HG03439 (cell line): ENCODE data around the gene DHTKD1.
"Not testable (repeated sequence)": the region's sequence is repeated elsewhere in the genome, so short reads cannot be mapped to it uniquely, and the experiment has no call there.

Experiments
- ATAC-seq: cut with Tn5 transposase; IDR thresholded peaks from one replicate; pipeline ENCODE4 v1.9.1; 2021; ENCODE audit warnings: mild to moderate bottlenecking, moderate library complexity; ENCODE audit not compliant: unreplicated experiment

Gene DHTKD1

DNA sequence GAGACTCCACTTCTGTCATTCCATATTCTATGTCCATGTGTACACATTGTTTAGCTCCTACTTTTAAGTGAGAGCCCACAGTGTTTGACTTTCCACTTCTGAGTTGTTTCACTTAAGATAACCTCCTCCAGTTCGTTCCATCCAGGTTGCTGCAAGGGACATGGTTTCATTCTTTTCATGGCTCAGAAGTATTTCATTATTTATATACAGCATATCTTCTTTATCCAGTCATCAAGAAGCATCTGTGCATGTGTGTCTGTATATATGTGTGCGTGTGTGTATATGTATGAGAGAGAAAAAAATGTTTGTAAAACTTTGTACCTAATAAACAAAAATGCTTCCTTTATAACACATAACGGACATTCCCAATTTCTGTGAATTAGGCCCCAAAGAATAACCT, 66.9 kb downstream of the DHTKD1 start:
- no peak for ATAC-seq

DNA sequence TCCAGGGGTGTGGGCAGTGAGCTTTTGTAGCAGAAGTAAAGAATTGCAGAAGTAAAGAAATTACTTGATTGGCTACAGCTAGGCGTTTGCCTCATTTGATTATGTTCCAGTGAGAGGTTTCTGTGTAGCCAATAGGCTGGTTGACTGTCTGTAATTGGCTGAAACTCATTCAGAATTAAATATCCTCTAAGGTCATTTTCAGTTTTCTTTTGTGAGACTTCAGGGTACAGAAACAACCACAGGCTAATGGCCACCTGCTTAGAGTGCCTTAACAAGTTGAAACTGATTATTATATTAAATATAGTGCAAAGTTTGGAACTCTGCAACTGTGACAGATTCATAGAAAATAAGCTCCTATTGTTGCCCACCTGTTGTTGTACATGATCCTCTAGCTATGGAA, 71.3 kb downstream of the DHTKD1 start:
- no peak for ATAC-seq

DNA sequence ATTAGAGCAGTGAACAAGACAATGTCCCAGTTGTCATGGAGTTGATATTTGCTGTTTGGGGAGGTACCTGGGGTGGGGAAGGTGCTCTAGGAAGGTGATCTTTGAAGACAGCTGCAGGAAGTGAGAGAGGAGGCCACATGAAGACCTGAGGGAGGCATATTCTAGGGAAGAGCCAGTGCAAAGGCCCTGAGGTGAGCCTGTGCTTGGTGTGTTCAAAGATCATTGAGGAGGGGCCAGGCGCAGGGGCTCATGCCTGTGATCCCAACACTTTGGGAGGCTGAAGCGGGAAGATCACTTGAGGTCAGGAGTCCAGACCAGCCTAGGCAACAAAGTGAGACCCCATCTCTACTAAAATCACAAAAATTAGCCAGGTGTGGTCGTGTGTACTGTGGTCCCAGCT, 75.8 kb downstream of the DHTKD1 start:
- ATAC-seq: no peak

DNA sequence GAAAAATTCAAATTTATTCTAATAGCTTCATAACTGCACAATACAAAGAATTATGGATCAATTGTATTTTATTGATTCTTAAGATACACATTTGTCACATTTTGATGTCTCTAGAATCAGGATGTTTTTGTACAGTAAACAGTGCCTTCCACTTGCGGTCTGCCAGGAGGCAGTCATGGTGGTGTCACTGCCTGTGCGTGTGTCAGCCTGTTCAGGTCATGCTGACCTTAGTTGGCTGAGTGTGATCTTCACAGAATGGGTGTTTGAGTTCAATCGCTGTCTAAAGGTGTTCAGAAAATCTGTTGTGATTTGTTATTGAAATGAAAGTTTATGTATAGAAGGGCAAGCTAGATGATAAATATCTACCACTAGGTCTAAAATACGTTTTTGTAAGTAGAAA, 81.4 kb downstream of the DHTKD1 start:
- no peak for ATAC-seq

- ATAC-seq: no peak
These were observed 85.8 kb downstream of the DHTKD1 start for GRCh38 chr10:12154516-12154915.

- ATAC-seq: no peak
These were observed 87.8 kb downstream of the DHTKD1 start for GRCh38 chr10:12156367-12157123.

DNA sequence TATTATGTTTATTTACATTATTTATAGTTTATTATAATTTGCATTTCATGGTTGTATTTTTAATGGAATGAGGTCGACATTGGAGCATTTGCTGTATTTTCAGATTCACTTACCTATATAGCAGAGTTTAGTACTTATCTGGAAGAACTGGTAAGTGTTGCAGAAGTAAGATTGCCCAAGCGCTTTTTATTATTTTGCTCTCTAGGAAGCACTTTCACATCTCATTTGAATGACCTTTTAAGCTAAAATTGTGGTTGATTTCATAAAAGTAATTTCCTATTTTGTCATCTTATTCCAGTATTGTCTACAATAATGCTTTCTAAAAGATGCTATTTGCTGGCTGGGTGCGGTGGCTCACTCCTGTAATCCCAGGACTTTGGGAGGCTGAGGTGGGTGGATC, 89.4 kb downstream of the DHTKD1 start:
- ATAC-seq: no peak

GRCh38 chr10:12160664-12161063, 91.9 kb downstream of the DHTKD1 start:
- no peak for ATAC-seq

DNA sequence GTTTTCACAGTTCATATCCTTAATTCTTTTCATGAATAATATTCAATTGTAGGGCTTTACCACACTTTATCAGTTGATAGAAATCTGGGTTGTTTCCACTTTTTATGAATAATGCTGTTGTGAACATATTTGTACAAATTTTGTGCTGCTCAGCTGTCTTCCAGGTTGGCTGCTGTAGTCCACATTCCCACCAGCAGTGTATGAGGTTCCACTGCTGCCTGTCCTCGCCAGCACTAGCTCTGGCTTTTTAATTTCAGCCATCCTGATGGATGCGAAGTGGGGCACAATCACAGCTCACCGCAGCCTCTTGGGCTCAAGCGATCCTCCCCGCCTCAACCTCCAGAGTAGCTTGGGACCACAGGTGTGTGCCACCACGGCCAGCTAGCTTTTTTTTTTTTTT, 94.2 kb downstream of the DHTKD1 start:
- no peak for ATAC-seq

GRCh38 chr10:12164085-12164484, 95.3 kb downstream of the DHTKD1 start:
- no peak for ATAC-seq

- no peak for ATAC-seq
These were observed 96.3 kb downstream of the DHTKD1 start for GRCh38 chr10:12165036-12165435.

GRCh38 chr10:12165999-12166775, 97.4 kb downstream of the DHTKD1 start:
- ATAC-seq: no peak

DNA sequence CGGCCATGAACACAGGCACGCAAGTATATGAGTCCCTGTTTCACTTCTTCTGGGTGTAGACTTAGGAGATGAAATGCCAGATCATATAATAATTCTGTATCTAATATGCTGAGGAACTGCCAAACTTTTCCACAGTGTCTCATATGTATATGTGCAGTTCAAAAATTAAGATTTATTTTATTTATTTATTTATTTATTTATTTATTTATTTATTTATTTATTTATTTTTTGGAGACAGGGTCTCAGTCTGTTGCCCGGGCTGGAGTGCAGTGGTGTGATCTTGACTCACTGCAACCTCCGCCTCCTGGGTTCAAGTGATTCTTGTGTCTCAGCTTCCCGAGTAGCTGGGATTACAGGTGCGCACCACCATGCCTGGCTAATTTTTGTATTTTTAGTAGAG, 102.8 kb downstream of the DHTKD1 start:
- ATAC-seq: not testable (repeated sequence)
